ENCODE data around the gene BORCS8.
A peak's percentile ranks its signal among the peaks of the same experiment; 100 is the strongest.
"Not testable (repeated sequence)": the region's sequence is repeated elsewhere in the genome, so short reads cannot be mapped to it uniquely, and the experiment has no call there.

BORCS8 gene

DNA sequence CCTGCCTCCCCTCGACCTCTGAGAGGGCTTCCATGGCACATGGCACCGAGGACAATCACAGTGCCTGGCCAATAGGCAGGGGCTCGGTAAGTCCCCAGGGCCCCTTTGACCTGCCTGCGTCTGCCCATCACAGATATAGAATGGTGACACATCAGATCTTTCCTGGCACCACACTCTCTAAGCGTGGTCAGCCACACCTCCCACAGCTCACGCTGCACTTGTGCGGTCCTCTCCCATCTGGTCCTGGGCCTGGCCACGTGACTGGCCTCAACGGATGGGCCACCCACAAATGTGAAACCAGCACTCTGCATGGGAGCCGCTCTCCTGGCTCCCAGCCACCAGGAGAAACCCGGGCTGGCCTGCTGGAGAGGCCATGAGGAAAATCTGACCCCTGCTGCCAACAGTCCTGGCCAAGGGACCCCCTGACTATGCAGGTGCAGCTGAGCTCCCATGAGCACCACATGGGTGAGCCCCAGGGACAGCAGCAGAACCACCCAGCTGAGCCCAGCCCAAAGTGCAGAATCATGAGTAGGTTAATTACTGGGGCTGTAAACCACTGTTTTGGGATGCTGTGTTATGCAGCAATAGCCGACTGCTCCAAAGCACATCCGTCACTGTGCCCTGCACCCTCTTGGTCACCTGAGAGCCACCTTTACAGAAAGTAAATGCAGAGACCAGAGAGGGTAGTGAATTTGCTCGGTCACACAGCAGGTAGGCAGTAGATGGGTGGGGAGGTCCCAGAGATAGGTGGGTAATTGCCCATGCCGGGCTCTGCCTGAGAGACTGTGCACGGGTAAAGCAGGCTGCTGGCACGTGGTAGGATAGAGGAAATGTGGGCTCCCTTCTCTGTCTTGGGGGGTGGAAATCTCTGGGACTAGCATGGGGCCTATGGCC is 12.2 kb downstream of the BORCS8 start:
- DNase-seq, result no peak

GRCh38 chr19:19176950-19177349 is 15.0 kb downstream of the BORCS8 start:
- DNase-seq, result no peak

- DNase-seq, result not testable (repeated sequence)
Measured at GRCh38 chr19:19173243-19173642, 18.7 kb downstream of the BORCS8 start.

GRCh38 chr19:19171821-19172532 is 20.0 kb downstream of the BORCS8 start:
- DNase-seq, result no peak

DNA sequence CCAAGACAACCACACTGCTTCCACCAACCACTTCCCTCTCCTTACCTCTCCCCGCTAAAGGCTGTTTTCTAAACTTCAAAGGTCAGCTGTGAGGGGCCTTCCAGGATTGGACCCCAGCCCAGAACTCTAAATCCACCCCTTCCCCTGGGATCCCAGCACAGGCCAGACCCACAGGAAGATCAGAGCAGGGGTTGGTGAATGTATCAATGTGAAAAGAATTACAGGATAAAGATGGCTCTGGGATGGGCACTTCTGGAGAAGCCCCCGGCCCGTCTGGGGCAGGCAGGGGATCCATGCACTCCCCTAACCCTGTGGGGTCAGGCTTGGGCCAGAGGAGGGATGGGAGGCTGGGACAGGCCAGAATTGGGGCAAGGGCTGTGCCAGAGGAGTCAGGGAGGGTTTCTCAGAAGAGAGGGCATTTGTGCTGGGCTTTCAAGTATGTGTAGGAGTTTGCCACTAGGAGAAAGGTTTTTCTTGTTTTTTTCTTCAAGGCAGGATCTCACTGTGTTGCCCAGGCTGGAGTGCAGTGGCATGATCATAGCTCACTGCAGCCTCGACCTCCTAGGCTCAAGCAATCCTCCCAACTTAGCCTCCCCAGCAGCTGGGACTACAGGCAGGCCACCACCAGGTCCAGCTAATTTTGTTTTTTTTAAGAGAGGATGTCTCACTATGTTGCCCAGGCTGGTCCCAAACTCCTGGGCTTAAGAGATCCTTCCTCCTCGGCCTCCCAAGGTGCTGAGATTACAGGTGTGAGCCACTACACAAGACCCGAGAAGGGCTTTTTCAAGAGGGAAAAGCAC is 20.9 kb downstream of the BORCS8 start:
- no peak for DNase-seq

DNA sequence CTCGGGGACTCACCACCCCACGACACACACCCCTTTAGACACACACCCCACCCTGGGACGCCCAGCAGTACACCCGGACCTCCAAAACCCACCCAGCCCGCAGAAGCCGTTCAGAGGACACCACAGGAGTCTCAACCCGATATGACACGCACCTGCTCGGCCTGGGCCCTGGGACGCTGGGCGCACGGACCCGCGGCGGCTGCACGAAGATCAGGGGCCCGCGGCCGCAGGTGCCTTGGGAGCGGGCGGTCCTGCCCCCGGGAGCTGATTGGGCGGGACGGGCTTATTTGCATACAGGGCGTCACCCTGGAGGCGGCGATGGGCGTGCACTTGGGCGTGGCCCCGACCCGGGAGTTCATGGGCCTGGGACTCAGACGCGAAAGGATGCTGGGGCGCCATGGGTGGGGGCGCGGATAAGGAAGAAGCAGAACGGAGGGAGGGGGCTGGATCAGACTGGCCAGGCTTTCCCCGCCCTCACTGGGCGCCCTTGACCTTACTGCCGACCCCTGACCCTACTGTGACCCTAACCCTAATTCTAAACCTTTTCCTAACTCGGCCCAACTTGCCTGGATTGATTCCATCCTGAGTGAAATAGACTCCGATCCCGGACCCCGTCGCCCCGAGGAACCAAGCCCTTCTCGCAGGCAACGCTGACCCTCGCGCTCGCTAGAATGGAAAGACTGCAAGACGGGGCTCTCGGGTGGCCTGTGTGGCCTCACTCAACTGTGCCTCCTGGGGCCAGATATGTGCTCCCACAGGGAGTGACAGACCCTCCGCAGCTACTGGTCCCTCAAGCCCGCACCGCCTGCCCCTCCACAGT is 21.7 kb downstream of the BORCS8 start, which contains the start of gene MEF2B:
MEF2B (minus strand) TSS at position 211 of the 820 bp plus-strand sequence. CDS start 19,528 bp downstream, outside the sequence.
- DNase-seq, result peak; percentile 49

GRCh38 chr19:19169236-19170052 is 22.5 kb downstream of the BORCS8 start:
- DNase-seq, result no peak

GRCh38 chr19:19167612-19168011 is 24.3 kb downstream of the BORCS8 start:
- no peak for DNase-seq

GRCh38 chr19:19165396-19165795 is 26.6 kb downstream of the BORCS8 start:
- DNase-seq, result no peak

DNA sequence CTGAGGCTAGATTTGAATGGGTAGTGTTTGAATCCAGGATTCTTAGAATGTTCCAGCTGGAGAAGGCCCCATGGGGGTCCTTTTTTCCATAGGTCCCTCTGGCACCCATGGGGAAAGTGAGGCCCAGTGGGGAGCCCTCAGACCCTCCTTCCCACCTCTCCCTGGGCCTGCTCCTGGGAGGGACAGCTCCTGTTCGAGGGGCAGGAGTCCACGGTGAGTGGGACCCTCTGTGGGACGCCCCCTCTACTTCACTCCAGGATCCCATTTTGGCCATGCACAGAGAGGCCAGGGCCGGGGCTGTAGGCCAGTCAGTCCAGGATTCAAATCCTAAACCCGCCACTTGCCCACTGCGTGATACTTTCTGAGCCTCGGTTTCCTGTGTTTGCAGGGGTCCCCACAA is 29.5 kb downstream of the BORCS8 start:
- no peak for DNase-seq

- no peak for DNase-seq
Measured at GRCh38 chr19:19160461-19161035, 31.4 kb downstream of the BORCS8 start.

GRCh38 chr19:19159534-19159933 is 32.4 kb downstream of the BORCS8 start:
- no peak for DNase-seq

GRCh38 chr19:19157808-19158207 is 34.1 kb downstream of the BORCS8 start:
- DNase-seq, result no peak

DNA sequence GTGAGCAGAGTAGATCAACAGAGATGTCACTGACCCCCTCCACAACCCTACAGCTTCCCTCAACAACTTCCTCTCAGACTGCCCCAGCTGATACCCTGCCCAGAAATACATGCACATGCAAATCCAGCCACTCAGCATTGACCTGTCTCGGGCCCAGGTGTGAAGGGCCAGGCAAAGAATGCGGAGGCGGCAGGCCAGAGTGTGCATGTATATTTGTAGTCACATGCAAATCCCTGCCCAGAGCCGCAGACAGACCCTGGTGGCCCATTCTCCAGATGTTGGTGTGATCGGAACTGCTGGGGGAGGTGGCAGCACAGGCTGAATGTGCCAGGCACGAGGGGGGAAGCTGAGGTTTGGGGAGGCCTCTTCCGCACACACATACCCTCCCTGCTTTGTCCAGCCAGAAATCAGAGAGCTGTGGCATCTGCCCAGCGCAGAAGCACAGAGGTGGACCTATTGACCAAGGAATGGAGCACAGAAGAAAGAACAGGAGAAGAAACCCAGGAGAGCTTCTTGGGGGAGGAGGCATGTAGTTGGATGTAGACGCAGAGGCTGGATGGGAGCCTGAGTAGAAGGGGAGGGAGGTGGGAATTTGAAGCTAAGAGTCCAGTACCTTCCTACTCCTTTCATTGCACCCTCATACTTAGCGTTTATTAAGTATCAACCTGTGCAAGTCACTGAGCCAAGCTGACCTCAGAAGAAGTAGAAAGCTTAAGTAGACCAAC is 36.3 kb downstream of the BORCS8 start:
- no peak for DNase-seq

GRCh38 chr19:19154768-19155494 is 37.0 kb downstream of the BORCS8 start:
- DNase-seq, result no peak

DNA sequence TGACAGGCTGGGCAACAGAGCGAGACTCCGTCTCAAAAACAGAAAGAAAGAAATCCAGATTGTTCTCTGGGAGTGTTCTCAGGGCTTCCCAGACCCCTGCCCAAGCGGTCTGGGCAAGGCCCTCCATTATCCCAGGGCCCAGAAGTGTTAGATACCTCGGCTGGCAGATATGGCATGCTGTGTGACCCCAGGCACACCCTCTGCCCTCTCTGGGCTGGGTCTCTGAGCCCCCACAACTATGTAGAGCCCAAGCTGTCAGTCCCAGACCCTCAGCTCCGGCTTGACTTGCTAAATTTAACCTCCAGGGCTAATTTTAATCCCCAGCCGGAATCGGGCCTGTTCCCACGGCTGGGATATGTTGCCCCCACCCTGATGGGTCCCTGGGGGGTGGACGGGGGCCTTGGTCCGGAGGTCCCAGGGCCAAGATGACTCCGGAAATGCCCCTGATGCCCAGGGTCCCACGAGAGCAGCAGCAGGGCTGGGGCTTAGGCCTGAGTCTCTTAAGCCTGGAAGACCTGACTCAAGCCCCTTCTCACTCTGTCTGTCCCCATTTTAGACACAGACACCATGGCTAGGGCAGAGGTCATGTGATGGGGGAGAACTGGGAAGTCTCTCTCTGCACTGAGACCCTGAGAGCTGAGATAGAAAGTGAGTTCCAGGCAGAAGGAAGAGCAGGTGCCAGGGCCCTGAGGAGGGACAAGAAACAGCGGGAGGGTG is 39.1 kb downstream of the BORCS8 start:
- DNase-seq, result no peak

- DNase-seq, result no peak
Measured at GRCh38 chr19:19151418-19151817, 40.5 kb downstream of the BORCS8 start.

DNA sequence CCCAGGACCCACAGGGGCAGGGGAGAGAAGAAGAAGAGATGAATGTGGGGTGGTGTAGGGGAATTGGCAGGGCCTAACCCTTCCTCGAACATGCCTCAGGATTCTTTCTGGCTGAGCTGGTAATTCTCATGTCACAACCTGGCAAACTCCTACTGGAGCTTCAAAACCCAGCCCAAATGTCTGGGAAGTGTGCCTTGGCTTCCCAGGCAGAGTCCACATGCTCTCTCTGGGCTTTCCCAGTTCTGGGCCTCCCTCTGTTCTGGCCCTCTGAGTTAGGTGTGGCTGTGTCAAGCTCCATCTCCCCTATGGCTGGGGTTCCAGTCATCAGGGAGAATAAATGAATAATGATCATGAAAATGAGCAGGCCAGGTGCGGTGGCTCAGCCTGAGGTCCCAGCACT is 42.5 kb downstream of the BORCS8 start:
- DNase-seq, result no peak

GRCh38 chr19:19148504-19148903 is 43.4 kb downstream of the BORCS8 start:
- DNase-seq, result not testable (repeated sequence)

All from activated gamma-delta T cell (primary cell).